Measurements from ENCODE around the gene CKS2. TPM values are rescaled to one million over a fixed set of nuclear protein-coding genes. Genes with fewer than 3 reads are reported as not detected.

Gene CKS2
- total RNA-seq, 4 donors from 2014 or later, result 2.8 to 16.3 (median 11.2) TPM

- H3K9me3 ChIP-seq, result no peaks in the 10 kb centered on the region
- TF ChIP-seq CTCF (IDR thresholded peaks at IDR 0.05), result no peak
- no peak for TF ChIP-seq POLR2A (IDR thresholded peaks at IDR 0.05)
- no peaks in the 10 kb centered on the region for H3K27me3 ChIP-seq
- H3K36me3 ChIP-seq, result peaks cover 6 to 16% of the 10 kb centered on the region in 2 donors
- intact Hi-C loops (cut with DNase I), result no loop called here
- H3K4me1 ChIP-seq, result peaks cover 16 to 20% of the 10 kb centered on the region in 2 donors
- no peak overlapping the region for H3K27ac ChIP-seq
- no peak for DNase-seq
- WGBS, 2 donors, result 92 to 95% methylated on average over 13 to 15 of the region's 17 CpGs
- no peak overlapping the region for H3K4me3 ChIP-seq (replicated peaks in 1 of 3)
Observed at GRCh38 chr9:89364666-89365531, 53.9 kb downstream of the CKS2 start.

GRCh38 chr9:89365532-89365912, 54.5 kb downstream of the CKS2 start:
- intact Hi-C loops (cut with DNase I), result no loop called here
- H3K4me3 ChIP-seq (replicated peaks in 1 of 3), result no peak overlapping the region
- no peaks in the 10 kb centered on the region for H3K9me3 ChIP-seq
- peaks cover 10 to 14% of the 10 kb centered on the region in 2 donors for H3K4me1 ChIP-seq
- 94 to 98% methylated on average over 2 of the region's 2 CpGs for WGBS, 2 donors
- no peak for DNase-seq
- H3K27ac ChIP-seq, result no peak overlapping the region
- H3K36me3 ChIP-seq, result peaks cover 6 to 16% of the 10 kb centered on the region in 2 donors
- no peaks in the 10 kb centered on the region for H3K27me3 ChIP-seq
- no peak for TF ChIP-seq CTCF (IDR thresholded peaks at IDR 0.05)
- no peak for TF ChIP-seq POLR2A (IDR thresholded peaks at IDR 0.05)

Small RNA genes lying within 50 kb of the gene (microRNA-seq; reads per million reads assigned to microRNA genes)
- not detected for gene MIR3153

Small RNA genes lying within 50 kb of the gene (small RNA-seq; reads per million reads assigned to genes)
- gene MIR3153, result not detected

Other genes with a start within 250 kb of the CKS2 start
- 1 to 10 TPM in 3 of 4 donors, under 1 TPM in 1; 0.40 to 5.9 (median 1.2) TPM for gene SHC3, start 132.4 kb upstream of the CKS2 start, total RNA-seq
- gene SECISBP2, start 7.3 kb downstream of the CKS2 start, total RNA-seq, result 100 to 1,000 TPM in 1 of 4 donors, 10 to 100 TPM in 3; 77.1 to 110 (median 90.6) TPM
- 10 to 100 TPM; 19.9 to 29.6 (median 28.9) TPM for gene SEMA4D, start 186.9 kb downstream of the CKS2 start, total RNA-seq